GM21717 (cell line): Measurements from ENCODE around the gene MRO.
"Not testable (repeated sequence)": the region's sequence is repeated elsewhere in the genome, so short reads cannot be mapped to it uniquely, and the experiment has no call there.

Experiments used
- ATAC-seq: cut with Tn5 transposase; IDR thresholded peaks from one replicate; pipeline ENCODE4 v1.9.1; 2021; ENCODE audit warnings: mild to moderate bottlenecking, moderate library complexity; ENCODE audit not compliant: unreplicated experiment

The MRO gene

GRCh38 chr18:50793641-50794565, 25.9 kb downstream of the MRO start:
- ATAC-seq = no peak

DNA sequence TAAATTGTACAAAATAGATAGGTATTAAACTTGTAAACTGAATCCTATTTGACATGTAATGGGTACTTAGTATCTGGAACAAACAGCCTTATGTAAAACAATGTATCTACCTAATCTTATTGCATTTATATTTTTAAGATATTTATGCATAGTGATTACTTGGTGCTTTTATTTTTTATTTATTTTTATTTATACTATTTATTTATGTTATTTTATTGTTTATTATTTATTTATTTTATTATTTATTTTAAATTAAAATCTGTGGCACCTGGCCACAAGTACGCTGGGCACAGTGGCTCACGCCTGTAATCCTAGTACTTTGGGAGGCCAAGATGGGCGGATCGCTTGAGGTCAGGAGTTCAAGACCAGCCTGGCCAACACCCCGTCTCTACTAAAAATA, 26.9 kb downstream of the MRO start:
- no peak for ATAC-seq

GRCh38 chr18:50791599-50792438, 28.0 kb downstream of the MRO start:
- no peak for ATAC-seq

DNA sequence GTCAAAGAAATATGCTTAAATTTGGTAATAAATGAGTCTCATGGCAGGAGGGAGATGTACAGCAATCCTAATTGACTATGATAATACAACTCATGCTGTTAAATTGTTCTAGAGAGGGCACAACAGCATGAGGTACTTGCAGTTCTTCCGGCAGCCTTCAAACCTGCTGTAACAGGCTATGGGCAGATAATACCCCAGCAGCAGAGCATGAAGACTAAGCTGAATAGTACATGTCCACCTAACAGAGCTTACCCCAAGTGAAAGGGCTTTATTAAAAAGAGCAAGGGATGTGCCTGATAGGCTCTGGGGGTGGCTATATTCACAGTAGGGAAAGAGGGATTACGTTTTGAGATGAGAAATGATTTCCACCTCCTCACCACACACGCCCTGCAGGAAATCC, 28.9 kb downstream of the MRO start:
- no peak for ATAC-seq

DNA sequence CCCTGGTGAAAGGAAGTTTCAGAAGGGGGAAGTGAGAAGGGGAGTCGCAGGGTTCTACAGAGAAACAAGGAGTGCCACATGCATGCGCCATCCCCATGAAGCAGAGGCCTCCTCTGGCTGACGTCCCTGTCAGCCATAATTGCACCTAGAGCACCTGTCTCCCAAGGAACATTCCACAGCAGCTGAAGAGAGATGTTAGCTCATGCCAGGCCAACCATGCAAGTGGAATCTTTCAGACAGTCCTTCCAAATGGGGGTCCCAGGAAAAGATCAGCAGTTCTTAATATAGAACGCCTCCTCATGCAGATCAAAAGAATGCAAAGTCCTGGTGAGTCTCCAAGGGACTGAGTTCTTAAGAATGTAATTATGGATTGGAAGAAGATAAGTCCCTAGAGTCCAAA, 29.6 kb downstream of the MRO start:
- ATAC-seq = no peak

DNA sequence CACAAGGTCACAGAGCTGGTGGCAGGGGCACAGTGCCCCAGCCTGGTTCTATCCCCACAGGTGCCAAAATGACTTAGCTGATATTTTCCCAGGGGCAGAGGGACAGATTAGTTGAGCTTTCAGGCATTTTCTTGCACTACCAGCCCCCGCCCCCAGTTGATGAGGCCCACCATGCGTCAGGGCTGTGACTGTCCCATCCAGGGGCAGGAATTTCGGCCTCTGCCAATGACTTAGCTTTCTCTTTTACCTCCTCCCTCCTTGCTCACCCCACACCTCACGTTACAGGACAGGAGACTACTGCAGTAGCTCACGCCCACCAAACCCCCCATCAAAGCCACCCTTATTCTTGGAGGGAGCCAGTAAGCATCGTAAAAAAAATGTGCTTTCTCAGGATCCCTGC, 31.5 kb downstream of the MRO start:
- ATAC-seq = no peak

GRCh38 chr18:50786864-50787263, 33.0 kb downstream of the MRO start:
- no peak for ATAC-seq

DNA sequence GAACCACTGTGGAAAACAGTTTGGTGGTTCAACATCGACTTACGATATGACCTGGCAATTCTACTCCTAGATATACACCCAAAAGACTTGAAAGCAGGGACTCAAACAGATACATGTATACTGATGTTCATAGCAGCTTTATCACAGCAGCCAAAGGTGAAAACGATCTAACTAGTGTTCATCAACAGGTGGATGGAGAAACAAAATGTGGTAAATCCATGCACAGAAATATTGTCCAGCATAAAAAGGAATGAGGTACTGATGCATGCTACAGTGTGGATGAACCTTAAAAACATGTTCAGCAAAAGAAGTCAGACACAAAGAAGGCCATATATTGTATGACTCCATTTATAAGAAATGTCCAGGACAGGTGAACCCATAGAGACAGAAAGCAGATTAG, 36.3 kb downstream of the MRO start:
- no peak for ATAC-seq

DNA sequence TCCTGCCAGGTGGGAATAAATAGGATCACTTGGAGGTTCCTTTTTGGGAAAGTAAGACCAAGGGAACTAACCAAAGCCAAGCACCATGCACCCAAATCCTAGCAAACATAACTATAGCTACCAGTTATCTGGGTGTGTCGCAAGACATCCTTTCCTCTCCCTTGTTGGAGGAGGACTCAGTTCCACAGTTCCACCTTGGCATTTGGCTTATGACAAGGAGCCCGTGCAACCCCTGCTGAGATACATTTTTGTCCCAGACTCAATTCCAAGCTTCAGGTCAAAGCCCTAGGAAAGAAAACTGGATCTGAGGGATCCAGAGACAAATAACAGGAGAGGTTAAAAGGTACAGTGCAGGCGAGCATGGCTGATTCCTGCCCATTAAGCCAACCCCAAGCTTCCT, 40.8 kb downstream of the MRO start:
- ATAC-seq = not testable (repeated sequence)

DNA sequence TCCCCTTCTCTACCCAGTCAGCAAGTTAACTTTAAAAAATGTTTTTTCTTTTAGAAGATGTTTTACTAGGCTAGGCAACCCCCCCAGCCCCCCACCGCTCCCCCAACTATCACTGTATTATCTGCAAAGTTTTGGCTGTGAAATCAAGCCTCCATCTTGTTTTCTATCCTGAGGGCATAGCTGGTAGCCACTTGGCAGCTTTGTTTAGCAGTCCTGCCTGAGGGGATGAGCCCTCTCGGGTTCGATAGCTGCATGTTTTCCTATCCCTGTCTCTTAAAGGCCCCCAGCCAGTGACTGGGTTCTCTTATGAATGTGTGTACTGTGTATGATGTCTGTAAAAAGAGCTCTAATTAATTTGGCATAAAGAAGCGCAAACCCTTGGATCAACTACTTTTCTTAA, 43.4 kb downstream of the MRO start:
- ATAC-seq = no peak

- no peak for ATAC-seq
Observed at GRCh38 chr18:50775726-50776125, 44.1 kb downstream of the MRO start.

DNA sequence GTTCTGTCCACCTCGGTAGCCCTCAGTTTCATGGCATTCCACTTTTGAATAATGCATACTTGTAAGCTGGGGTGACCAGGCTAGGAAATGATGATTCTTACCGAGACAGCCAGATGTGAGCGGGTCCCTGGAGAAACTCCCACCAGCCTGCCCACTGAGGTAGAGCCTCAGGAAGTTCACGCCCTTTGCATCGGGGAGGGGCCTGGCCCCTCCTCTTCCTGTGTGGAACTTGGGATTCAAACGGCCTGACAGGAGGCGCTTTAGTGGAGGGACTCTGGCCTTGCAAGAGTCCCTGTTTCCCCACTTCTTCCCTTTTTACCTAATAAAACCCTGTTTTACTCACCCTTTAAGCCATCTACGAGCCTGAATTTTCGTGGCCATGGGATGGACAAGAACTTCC, 44.6 kb downstream of the MRO start:
- ATAC-seq = no peak

DNA sequence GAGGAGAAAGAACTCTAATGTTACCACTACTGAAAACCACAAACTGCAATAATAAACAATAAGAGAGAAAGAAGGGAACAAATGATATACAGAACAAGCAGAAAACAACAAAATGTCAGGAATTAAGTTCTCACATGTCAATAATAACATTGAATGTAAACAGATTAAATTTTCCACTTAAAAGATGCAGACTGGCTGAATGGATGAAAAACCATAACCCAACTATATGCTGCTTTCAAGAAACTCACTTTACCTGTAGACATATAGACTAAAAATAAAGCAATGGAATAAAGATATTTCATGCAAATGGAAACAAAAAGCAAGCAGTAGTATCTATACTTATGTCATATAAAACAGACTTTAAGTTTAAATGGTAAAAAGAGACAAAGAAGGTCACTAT, 50.4 kb downstream of the MRO start:
- ATAC-seq = no peak

- no peak for ATAC-seq
Observed at GRCh38 chr18:50757358-50757757, 62.5 kb downstream of the MRO start.

DNA sequence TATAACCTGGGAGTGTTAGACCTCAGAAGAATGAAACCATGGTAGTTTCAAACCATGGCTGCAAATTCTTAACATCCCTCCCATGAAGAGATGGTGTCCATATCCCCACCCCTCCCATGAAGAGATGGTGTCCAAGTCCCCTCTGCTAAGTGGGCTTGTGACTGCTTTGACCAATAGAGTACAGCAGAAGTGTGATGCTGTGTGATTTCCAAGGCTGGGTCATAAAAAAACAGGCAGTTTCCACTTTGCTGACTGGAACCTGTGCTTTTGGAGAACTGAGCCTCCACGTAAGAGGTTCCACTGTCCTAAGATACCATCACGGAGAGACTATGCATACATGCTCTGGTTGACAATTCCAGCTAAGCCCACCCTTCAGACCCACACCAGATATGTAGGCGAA, 65.5 kb downstream of the MRO start:
- no peak for ATAC-seq

DNA sequence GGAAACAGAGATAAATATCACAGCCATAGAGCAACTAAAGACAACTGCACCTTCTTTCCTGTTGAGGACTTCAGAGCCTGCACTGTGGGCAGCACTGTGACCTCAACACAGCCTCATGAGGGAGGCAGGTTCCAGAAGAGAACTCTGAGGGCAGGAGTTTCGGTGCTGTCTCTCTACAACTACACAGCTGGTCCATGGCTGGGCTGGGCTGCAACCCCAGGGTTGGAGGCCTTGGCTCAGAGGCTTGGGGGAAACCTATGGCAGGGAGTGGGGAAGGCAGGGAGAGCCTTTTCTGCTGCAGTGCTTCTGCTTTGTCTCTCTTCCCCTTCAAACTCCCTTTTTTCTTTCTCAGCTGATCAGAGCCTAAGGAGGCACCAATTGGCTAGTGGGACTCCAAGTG, 66.5 kb downstream of the MRO start:
- ATAC-seq = no peak

- no peak for ATAC-seq
Observed at GRCh38 chr18:50751947-50752346, 67.9 kb downstream of the MRO start.

GRCh38 chr18:50751490-50751889, 68.3 kb downstream of the MRO start:
- no peak for ATAC-seq

DNA sequence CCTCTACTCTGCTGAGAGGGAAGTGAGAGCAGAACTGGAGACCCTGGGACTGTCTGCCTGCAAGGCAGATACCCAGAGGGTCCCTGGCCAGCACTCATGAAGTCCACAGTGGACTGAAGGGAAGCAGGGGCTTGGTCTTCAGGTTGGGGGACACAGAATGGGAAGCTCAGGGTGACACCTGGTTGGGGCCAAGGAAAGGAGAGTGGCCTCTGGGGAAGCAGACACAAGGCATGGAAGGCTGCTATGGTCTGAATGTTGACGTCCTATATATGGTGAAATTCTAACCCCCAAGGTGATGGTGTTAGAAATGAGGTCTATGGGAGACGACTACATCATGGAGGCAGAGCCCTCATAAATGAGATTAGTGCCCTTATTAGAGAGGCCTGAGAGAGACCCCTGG, 69.3 kb downstream of the MRO start:
- ATAC-seq = no peak

- no peak for ATAC-seq
Observed at GRCh38 chr18:50749945-50750344, 69.9 kb downstream of the MRO start.

DNA sequence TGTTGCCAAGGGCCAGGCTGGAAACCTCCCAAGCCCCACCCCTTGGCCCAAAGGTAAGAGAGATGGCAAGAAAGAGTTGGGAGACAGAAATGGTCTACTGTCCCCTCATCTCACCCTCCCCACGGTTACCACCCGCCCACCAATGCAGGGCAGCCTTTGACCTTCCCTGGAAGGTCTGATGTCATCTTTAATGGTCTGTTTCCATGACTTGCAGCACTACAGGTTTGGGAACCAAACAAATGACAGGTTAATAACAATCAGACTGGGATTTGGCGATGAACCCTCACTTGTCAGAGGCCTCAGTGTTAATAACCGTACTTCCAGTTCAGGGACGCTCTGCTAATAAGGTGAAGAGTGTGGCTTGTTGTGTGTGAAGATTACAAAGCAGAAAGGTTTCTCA, 70.4 kb downstream of the MRO start:
- no peak for ATAC-seq
